ENCODE measurements around the gene TRIP11.

Gene TRIP11

DNA sequence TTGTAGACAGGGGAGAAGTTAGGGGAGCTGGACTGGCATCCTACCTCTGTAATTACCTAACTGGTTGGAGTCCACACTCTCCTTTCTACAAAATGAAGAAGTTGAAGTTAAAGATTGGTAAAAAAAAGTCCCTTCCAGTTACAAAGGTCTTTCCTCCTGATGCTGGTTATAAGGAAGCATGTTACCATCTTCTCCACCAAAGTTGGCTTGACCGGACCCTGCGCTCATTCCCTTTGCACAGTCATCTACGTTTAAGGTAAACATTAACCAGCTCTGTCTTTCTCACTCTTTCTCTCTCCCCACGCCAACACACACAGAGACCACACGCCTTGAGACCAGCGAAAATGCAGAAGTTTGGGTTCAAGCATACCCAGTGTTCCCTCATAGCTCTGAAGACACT, 104.3 kb downstream of the TRIP11 start:
- no peak overlapping the region for H3K27ac ChIP-seq
- no peak for DNase-seq (ENCODE audit: low spot score)
- POLR2A ChIA-PET (ENCODE audit: low non-redundant PET): no interaction called here
- CTCF ChIA-PET: interaction anchor here (0.5 kb wide), 1 partner anchor 396 kb away, joined by 3 read pairs; no protein-coding TSS in a partner anchor
- TF ChIP-seq, protein P1, sequence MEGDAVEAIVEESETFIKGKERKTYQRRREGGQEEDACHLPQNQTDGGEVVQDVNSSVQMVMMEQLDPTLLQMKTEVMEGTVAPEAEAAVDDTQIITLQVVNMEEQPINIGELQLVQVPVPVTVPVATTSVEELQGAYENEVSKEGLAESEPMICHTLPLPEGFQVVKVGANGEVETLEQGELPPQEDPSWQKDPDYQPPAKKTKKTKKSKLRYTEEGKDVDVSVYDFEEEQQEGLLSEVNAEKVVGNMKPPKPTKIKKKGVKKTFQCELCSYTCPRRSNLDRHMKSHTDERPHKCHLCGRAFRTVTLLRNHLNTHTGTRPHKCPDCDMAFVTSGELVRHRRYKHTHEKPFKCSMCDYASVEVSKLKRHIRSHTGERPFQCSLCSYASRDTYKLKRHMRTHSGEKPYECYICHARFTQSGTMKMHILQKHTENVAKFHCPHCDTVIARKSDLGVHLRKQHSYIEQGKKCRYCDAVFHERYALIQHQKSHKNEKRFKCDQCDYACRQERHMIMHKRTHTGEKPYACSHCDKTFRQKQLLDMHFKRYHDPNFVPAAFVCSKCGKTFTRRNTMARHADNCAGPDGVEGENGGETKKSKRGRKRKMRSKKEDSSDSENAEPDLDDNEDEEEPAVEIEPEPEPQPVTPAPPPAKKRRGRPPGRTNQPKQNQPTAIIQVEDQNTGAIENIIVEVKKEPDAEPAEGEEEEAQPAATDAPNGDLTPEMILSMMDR (conservative IDR thresholded peaks at IDR 0.05; ENCODE audit: low read depth): no peak

DNA sequence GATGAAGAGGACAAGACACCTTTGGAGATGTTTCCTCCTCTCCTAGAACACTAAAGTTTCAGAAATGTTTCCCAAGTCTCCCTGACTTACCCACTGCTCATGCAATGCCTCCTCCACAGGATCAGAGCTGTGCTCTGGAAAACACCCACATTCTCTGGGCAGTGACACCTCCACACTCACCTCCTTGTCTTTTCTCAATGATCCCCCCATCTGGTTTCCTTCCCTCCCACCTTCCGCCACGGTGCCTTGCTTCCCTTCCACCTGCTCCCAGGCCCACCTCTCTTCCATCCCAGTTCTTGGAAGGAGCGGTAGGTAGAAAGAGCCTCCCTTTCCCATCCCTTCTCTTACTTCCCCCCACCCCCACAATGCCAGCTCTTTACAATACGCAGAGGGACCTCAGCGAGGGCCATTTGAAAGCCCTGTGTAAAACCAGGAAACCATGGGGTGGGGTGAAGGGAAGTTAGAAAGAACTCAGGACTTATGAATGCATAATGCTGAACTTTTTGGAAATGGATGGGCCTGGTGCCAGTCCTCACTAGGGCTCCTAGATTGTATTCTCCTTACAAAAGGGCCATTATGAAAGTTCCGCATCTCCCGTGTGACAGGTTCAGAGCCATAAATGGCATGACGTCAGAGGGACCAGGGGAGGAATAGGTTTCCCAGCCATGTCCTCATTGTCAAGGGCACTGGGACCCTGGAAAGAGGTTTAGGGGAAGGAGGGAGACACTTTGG, 105.1 kb downstream of the TRIP11 start:
- no peak for DNase-seq (ENCODE audit: low spot score)
- no peak overlapping the region for H3K27ac ChIP-seq
- POLR2A ChIA-PET (ENCODE audit: low non-redundant PET): no interaction called here
- CTCF ChIA-PET: no interaction called here
- TF ChIP-seq, protein P1 (conservative IDR thresholded peaks at IDR 0.05; ENCODE audit: low read depth): no peak

DNA sequence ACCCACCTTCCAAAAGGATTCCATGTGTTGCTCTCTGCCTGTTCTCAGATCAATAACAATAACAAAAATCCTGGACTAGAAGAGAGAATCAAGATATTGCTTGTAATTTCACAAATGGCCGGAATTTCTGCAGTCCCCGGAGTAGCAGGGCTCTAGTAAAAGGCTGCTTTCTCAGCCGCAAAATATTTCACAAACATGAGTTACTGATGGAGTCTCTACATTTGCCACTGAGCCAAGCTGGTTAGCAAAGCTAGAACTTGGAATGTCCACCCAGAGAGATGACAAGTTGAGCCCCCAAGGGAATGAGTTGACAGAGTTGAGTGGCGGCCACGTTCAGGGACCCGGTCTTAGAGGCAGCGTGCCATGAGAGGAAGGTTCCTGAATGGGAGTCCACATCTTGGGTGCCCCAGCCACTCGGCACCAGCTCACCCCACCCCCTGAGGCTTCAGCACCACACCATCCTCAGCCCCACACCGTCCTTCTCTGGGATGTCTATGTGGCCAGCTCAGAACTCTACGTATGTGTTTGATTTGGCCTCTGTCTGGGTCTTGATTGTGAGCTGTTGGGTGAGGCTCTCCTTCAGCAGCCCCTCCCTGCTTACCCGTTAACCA, 108.3 kb downstream of the TRIP11 start:
- no peak for DNase-seq (ENCODE audit: low spot score)
- POLR2A ChIA-PET (ENCODE audit: low non-redundant PET): no interaction called here
- no peak overlapping the region for H3K27ac ChIP-seq
- CTCF ChIA-PET: interaction anchor here (0.6 to 1.9 kb wide), 2 partner anchors 19 to 372 kb away, joined by 3 to 4 read pairs; no protein-coding TSS in a partner anchor
- TF ChIP-seq, protein P1 (conservative IDR thresholded peaks at IDR 0.05; ENCODE audit: low read depth): no peak

DNA sequence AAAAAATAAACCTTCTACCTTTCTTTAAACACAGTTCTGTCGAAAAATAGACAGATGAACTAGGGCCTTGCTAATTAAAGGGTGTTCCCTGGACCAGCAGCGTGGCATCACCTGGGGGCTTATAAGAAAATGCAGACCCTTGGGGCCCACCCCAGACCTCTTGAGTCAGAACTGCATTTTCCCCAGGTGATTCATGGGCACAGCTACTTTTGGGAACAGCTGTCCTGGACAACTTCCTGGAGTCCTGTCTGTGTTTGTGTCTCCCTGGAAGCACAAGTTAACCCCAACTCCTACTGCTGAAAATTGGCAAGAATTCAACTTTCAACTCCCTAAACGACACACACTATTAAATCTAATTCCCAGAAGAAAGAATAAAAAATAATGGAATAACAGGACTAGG, 110.2 kb downstream of the TRIP11 start:
- ChIA-PET CTCF (interaction anchor here (1.9 kb wide), 1 partner anchor 17 kb away, joined by 4 read pairs; no protein-coding TSS in a partner anchor), POLR2A (ENCODE audit: low non-redundant PET) (no interaction called here)
- peak overlapping the region; percentile 57; the same call in 1 of the 2 replicates for H3K27ac ChIP-seq
- TF ChIP-seq, protein P1 (conservative IDR thresholded peaks at IDR 0.05; ENCODE audit: low read depth): no peak
- DNase-seq (ENCODE audit: low spot score): peak; percentile 14

DNA sequence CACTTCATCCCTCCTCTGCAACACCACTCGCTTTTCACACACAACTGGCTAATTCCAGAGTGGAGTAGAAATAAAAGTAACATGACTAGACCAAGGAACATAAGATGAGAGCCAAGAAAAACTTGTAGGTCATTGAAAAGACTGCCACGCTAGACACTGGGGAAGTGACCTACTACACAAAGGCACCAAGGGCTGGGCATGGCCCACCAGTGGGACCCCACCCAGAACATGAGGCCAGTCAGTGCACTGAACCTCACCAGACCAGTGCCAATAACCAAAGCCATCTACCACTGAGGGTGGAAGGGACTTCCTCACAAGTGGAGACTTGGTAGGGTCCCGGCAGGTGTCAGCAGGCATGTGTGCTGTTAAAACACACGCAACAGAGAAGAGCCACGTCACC, 112.1 kb downstream of the TRIP11 start:
- CTCF ChIA-PET: no interaction called here
- POLR2A ChIA-PET (ENCODE audit: low non-redundant PET): no interaction called here
- H3K27ac ChIP-seq: peak overlapping the region; percentile 13; the same call in 1 of the 2 replicates
- DNase-seq (ENCODE audit: low spot score): no peak
- TF ChIP-seq, protein P1 (conservative IDR thresholded peaks at IDR 0.05; ENCODE audit: low read depth): no peak

DNA sequence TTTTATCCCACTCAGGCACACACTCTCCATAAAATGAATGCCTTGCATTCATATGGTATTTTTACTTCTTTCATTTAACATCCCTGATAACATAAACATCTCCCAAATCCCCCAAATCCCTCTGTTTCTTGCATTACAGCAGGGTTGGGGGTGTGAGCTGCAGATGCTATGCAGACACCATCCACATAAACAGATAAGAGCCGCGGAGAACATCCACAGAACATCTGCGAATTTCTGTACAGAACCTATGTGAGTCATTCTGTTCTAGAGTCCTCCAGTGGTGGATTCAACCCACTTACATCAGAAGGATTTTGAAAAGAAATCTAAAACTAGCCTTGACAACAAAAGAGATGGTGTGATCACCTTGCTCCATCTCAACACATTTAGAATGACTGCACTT, 112.7 kb downstream of the TRIP11 start:
- DNase-seq (ENCODE audit: low spot score): no peak
- CTCF ChIA-PET: no interaction called here
- H3K27ac ChIP-seq: no peak overlapping the region
- POLR2A ChIA-PET (ENCODE audit: low non-redundant PET): no interaction called here
- TF ChIP-seq, protein P1 (conservative IDR thresholded peaks at IDR 0.05; ENCODE audit: low read depth): no peak

Measured in RWPE1 (cell line).